ENCODE results near the gene NRXN3. TPM values are rescaled to one million over a fixed set of nuclear protein-coding genes. Genes with fewer than 3 reads are reported as not detected.

Gene NRXN3
- total RNA-seq, 1 experiment from 2014 or later, result not detected

DNA sequence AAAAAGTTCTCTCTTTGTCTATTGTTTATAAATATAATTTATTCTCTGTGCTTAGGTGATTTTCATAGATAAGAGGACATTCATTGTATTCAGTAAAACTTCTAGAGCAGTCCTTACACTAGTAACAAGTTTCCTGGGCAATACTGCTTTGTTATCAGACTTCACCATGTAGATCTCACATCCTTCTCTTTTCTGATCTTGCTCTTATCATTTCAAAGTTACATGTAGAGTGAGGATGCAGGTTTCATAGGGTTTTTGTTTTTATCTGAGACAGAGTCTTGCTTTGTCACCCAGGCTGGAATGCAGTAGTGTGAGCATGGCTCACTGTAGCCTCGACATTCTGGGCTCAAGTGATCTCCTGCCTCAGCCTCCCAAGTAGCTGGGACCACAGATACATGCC lies 1251.6 kb downstream of the NRXN3 start:
- Histone ChIP-seq H3K4me3 (no peak overlapping the region), H3K79me2 (ENCODE audit: low read depth) (no peaks in the 10 kb centered on the region), H3K36me3 (ENCODE audit: low read depth) (no peaks in the 10 kb centered on the region), H3K27ac (no peak overlapping the region), H3K27me3 (ENCODE audit: insufficient read depth, low read depth) (no peaks in the 10 kb centered on the region), H2AFZ (no peak overlapping the region), H3K4me2 (no peak overlapping the region), H3K9me3 (ENCODE audit: insufficient read depth, low read depth) (no peaks in the 10 kb centered on the region), H4K20me1 (ENCODE audit: insufficient read depth) (no peaks in the 10 kb centered on the region), H3K4me1 (replicated peaks; ENCODE audit: insufficient read depth) (no peaks in the 10 kb centered on the region), H3K9me2 (ENCODE audit: insufficient read depth) (peaks cover 4% of the 10 kb centered on the region), H3F3A (ENCODE audit: insufficient read depth, low read depth) (no peaks in the 10 kb centered on the region)
- ChIA-PET CTCF (no interaction called here), POLR2A (ENCODE audit: unreplicated experiment) (no interaction called here)
- intact Hi-C loops (cut with micrococcal nuclease; ENCODE audit: unreplicated experiment), result no loop called here
- BruUV-seq (replicated peaks), result no TSS peak
- DNase-seq, result no peak
- TF ChIP-seq EZH2 (IDR thresholded peaks at IDR 0.05; ENCODE audit: low read depth) (no peak), CTCF (conservative IDR thresholded peaks at IDR 0.05) (no peak)

- no peak overlapping the region for H3K4me2 ChIP-seq
- no peak overlapping the region for H3K4me3 ChIP-seq
- no peaks in the 10 kb centered on the region for H3K27me3 ChIP-seq (ENCODE audit: insufficient read depth, low read depth)
- no peak for DNase-seq
- no TSS peak for BruUV-seq (replicated peaks)
- ChIA-PET CTCF (no interaction called here), POLR2A (ENCODE audit: unreplicated experiment) (no interaction called here)
- H3F3A ChIP-seq (ENCODE audit: insufficient read depth, low read depth), result no peaks in the 10 kb centered on the region
- H2AFZ ChIP-seq, result no peak overlapping the region
- no peaks in the 10 kb centered on the region for H3K9me3 ChIP-seq (ENCODE audit: insufficient read depth, low read depth)
- H4K20me1 ChIP-seq (ENCODE audit: insufficient read depth), result no peaks in the 10 kb centered on the region
- no peak for TF ChIP-seq CTCF (conservative IDR thresholded peaks at IDR 0.05)
- no peak for TF ChIP-seq EZH2 (IDR thresholded peaks at IDR 0.05; ENCODE audit: low read depth)
- H3K9me2 ChIP-seq (ENCODE audit: insufficient read depth), result no peaks in the 10 kb centered on the region
- H3K79me2 ChIP-seq (ENCODE audit: low read depth), result no peaks in the 10 kb centered on the region
- no peak overlapping the region for H3K27ac ChIP-seq
- H3K36me3 ChIP-seq (ENCODE audit: low read depth), result no peaks in the 10 kb centered on the region
- no peaks in the 10 kb centered on the region for H3K4me1 ChIP-seq (replicated peaks; ENCODE audit: insufficient read depth)
- intact Hi-C loops (cut with micrococcal nuclease; ENCODE audit: unreplicated experiment), result no loop called here
Observed at GRCh38 chr14:79424462-79424861, 1254.3 kb downstream of the NRXN3 start.

- H3K79me2 ChIP-seq (ENCODE audit: low read depth), result no peaks in the 10 kb centered on the region
- TF ChIP-seq CTCF (conservative IDR thresholded peaks at IDR 0.05) (no peak), EZH2 (IDR thresholded peaks at IDR 0.05; ENCODE audit: low read depth) (no peak)
- no peaks in the 10 kb centered on the region for H3K36me3 ChIP-seq (ENCODE audit: low read depth)
- no peaks in the 10 kb centered on the region for H3K9me2 ChIP-seq (ENCODE audit: insufficient read depth)
- H3K4me1 ChIP-seq (replicated peaks; ENCODE audit: insufficient read depth), result no peaks in the 10 kb centered on the region
- no peaks in the 10 kb centered on the region for H3K9me3 ChIP-seq (ENCODE audit: insufficient read depth, low read depth)
- H3K4me2 ChIP-seq, result no peak overlapping the region
- no peak overlapping the region for H3K27ac ChIP-seq
- intact Hi-C loops (cut with micrococcal nuclease; ENCODE audit: unreplicated experiment), result no loop called here
- no TSS peak for BruUV-seq (replicated peaks)
- H3K4me3 ChIP-seq, result no peak overlapping the region
- ChIA-PET POLR2A (ENCODE audit: unreplicated experiment) (no interaction called here), CTCF (no interaction called here)
- no peak for DNase-seq
- H4K20me1 ChIP-seq (ENCODE audit: insufficient read depth), result no peaks in the 10 kb centered on the region
- no peaks in the 10 kb centered on the region for H3F3A ChIP-seq (ENCODE audit: insufficient read depth, low read depth)
- H2AFZ ChIP-seq, result no peak overlapping the region
- H3K27me3 ChIP-seq (ENCODE audit: insufficient read depth, low read depth), result no peaks in the 10 kb centered on the region
Observed at GRCh38 chr14:79426103-79426755, 1256.1 kb downstream of the NRXN3 start.

Measured in PC-9 (cell line).